GM21529 (cell line): ENCODE measurements around the gene ZFYVE28.
A peak's percentile ranks its signal among the peaks of the same experiment; 100 is the strongest.

ENCODE experiments used
- ATAC-seq: cut with Tn5 transposase; IDR thresholded peaks from one replicate; pipeline ENCODE4 v1.9.1; 2021; ENCODE audit not compliant: unreplicated experiment

ZFYVE28 gene

GRCh38 chr4:2412534-2412884 is 5.9 kb downstream of the ZFYVE28 start:
- ATAC-seq, result peak; percentile 31

GRCh38 chr4:2411786-2412510 is 6.5 kb downstream of the ZFYVE28 start:
- no peak for ATAC-seq

- no peak for ATAC-seq
These were observed 9.1 kb downstream of the ZFYVE28 start for GRCh38 chr4:2409381-2409783.

GRCh38 chr4:2408976-2409375 is 9.5 kb downstream of the ZFYVE28 start:
- no peak for ATAC-seq

GRCh38 chr4:2408401-2408958 is 10.0 kb downstream of the ZFYVE28 start:
- no peak for ATAC-seq

GRCh38 chr4:2407991-2408342 is 10.5 kb downstream of the ZFYVE28 start:
- ATAC-seq, result no peak

- ATAC-seq, result no peak
These were observed 11.5 kb downstream of the ZFYVE28 start for GRCh38 chr4:2406920-2407319.

GRCh38 chr4:2406406-2406805 is 12.0 kb downstream of the ZFYVE28 start:
- no peak for ATAC-seq

GRCh38 chr4:2402941-2403340 is 15.5 kb downstream of the ZFYVE28 start:
- no peak for ATAC-seq

GRCh38 chr4:2402048-2402842 is 16.2 kb downstream of the ZFYVE28 start:
- ATAC-seq, result no peak

- ATAC-seq, result no peak
These were observed 16.8 kb downstream of the ZFYVE28 start for GRCh38 chr4:2401610-2401983.

- no peak for ATAC-seq
These were observed 17.4 kb downstream of the ZFYVE28 start for GRCh38 chr4:2400841-2401609.

GRCh38 chr4:2399631-2400190 is 18.7 kb downstream of the ZFYVE28 start:
- ATAC-seq, result no peak

- ATAC-seq, result no peak
These were observed 19.2 kb downstream of the ZFYVE28 start for GRCh38 chr4:2399216-2399615.

GRCh38 chr4:2397596-2398379 is 20.7 kb downstream of the ZFYVE28 start:
- no peak for ATAC-seq

GRCh38 chr4:2396781-2397368 is 21.6 kb downstream of the ZFYVE28 start:
- ATAC-seq, result no peak

GRCh38 chr4:2395584-2395983 is 22.9 kb downstream of the ZFYVE28 start:
- no peak for ATAC-seq

- ATAC-seq, result no peak
These were observed 23.4 kb downstream of the ZFYVE28 start for GRCh38 chr4:2395038-2395437.

GRCh38 chr4:2394528-2394927 is 23.9 kb downstream of the ZFYVE28 start:
- ATAC-seq, result no peak
